Hematopoietic multipotent progenitor cell treated with erythropoietin and hydrocortisone succinate and interleukin-3 and kit ligand, for 17 days (in vitro differentiated cells): ENCODE data around the gene MMP24OS.

ENCODE experiments used
- DNase-seq: peaks from one replicate; pipeline ENCODE4 v3.0.0-alpha.2; 2015; ENCODE audit warnings: low spot score

Gene MMP24OS

GRCh38 chr20:35251613-35251940 is 26.3 kb downstream of the MMP24OS start:
- no peak for DNase-seq

DNA sequence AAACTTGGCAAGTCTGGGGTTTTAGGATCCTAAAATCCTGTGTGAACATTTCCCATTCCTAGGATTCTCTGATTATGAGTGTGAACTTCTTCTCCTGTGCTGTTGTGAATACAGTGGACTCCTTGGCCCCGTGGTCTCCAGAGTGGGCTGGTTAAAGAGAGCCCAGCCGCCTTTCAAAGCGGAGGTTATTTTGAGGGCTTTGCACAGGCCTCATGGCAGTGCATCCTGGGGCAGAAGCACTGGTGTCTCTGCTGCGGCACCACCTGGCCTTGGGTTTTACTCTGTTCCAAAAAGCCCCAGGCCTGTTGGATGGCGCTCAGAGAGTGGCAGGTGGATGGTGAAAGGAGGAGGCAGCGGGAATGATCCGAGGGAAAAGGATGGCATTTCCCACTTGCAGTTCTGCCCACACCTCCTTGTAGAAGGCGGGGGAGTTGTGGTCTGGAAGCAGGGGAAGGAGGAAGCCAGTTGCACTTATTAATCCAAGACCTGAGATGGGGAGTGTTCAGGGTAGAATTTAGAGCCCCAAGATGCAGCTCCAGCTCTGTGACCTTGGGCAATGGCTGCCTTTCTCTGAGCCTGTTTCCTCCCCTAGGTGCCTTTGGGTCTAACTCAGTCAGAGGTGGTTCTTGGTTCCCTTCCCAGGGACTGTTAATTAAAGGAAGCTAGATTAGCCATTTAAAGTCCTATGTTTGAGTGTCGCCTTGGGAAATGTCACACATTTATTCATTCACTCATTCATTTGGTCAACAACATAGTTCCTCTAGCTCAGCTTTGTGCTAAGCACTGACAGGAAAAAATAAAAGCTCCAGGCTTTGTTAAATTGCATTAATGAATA is 29.1 kb downstream of the MMP24OS start:
- no peak for DNase-seq

DNA sequence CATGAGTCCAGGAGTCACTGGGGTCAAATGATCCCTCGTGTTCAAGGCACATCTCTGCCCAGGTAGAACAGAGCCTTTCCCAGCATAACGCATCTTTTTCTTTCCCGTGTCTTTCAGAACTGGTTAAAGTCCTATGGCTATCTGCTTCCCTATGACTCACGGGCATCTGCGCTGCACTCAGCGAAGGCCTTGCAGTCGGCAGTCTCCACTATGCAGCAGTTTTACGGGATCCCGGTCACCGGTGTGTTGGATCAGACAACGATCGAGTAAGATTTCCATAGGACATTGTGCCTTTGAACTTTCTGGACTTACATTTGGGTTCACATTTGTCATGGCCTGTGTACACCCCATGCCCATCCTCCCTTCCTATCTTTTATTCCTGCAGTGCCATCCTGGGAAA is 31.2 kb downstream of the MMP24OS start:
- no peak for DNase-seq

DNA sequence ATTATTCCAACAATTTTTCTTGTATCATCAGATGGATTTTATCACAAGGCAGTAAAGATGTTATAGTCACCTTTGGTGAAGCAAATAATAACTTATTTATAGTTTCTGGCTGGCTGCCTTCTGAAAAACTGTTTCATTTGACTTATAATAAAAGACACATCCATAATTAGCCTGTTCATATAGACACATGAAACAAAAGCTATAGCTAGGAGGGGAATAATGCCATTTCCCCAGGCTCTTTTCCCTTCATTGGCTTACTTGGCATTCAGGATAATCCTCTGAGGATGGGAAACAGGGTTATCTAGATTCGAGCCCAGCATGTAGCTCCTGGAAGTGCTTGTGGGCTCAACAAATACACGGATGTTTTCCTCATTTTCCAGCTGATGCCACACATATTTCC is 33.9 kb downstream of the MMP24OS start:
- DNase-seq: no peak

GRCh38 chr20:35243317-35243716 is 34.6 kb downstream of the MMP24OS start:
- DNase-seq: no peak

DNA sequence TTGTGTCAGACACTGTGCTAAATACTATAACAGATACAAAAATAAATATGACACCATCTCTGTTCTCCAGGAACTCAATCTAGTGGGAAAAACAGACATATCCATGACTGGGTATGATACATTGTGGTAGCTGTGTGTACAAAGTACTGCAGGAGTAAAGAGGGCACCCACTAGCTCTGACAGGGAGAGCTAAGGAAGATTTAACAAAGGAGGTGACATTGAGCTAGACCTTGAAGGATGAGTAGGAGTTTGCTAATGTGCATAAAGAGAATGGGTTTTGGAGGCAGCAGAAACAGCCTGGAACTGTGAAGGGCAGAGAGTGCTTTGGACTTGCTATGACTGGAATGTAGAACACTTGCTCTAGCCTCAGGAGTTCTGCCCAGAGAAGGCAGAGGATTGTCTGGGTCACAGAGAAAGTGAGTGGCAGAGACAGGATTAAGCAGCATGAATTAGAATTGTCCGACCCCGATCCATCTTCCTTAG is 37.1 kb downstream of the MMP24OS start:
- DNase-seq: no peak

DNA sequence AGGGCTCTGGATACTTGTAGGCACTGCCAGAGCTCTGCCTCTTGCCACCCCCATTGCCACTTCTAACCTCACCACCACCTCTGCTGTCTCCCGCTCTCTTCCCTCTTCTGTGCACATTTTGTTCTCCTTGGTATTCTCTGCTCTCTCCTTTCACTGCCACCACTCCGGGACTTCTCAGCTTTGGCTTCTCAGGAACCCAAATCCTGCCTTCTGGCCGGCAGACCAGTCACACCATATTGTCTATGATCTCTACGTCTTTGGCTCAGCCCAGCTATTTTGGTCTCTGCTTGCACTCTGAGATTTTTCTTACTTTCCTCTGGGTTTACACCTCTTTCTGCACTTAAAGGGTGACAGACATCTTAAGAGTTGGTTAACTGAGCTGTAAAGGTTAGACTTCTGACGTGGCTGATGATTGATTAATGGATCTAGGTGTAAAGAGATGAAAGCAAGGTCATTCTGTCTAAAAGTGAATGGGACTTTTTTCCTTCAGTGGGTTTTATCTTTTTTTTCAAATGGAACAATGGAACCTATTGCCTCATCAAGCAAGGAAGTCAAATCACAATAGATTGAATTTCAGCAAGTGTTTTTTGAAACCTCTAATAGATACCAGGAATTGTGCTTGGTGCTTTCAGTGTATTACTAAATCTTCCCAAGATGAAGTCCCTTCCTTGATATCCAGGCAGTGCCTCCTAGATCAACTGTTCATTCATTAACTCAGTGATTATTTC is 37.7 kb downstream of the MMP24OS start:
- DNase-seq: no peak

- DNase-seq: no peak
Measured at GRCh38 chr20:35238735-35239134, 39.2 kb downstream of the MMP24OS start.

DNA sequence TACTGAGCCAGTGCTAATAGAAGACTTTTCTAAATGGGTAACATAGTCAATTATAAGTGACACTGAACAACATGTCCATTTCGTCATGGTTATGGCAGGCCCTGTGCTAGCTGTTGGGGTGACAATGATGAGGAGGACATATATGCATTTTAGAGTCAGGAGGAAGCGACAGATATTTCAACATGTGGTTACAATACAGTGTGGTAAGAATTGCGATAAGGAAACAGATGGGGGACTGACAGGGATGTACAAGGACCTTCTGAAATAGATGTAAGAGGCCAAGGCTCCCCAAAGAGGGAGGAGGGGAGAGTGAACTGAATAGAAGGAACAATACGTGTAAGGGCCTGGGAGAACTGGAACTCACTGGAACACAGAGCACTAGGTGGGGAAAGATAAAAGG is 39.8 kb downstream of the MMP24OS start:
- DNase-seq: no peak

- DNase-seq: no peak
Measured at GRCh38 chr20:35237486-35237885, 40.4 kb downstream of the MMP24OS start.

DNA sequence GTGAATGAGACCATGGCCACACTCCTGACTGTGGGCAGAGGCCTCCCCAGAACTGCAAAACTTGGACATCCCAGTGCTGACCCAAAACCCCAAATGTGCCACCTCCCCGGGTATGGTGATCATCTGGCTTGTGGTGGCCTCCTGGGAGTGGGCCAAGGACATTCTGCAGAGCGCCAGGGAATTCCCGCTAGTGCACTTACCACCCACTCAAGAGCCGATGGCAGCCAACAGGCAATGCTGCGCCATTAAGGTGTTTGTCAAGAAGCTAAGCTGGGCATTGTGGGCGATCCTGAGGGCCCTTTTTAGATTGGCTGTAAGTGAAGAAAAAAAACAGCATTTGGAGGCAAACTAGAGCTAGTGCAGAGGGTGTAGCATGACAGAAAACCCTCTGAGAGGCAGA is 42.0 kb downstream of the MMP24OS start:
- DNase-seq: no peak

DNA sequence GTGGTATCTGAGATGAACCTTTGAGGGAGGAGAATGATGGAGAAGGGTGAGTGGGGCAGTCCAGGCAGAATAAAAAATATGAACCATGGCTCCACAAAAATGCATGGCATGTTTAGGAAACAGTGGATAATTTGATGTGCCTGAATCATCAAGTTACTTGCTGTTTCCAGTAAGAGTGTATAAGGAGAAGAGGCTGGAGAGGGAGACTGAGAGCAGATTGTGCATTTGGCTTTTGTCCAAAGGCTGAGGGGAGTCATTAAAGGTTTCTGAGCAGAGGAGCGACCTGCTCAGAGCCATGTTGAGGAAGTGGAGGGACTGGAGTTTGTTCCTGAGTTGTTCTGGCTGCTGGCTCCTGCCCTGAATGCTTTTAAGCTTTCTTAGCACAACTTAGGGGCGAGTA is 45.3 kb downstream of the MMP24OS start:
- DNase-seq: no peak

DNA sequence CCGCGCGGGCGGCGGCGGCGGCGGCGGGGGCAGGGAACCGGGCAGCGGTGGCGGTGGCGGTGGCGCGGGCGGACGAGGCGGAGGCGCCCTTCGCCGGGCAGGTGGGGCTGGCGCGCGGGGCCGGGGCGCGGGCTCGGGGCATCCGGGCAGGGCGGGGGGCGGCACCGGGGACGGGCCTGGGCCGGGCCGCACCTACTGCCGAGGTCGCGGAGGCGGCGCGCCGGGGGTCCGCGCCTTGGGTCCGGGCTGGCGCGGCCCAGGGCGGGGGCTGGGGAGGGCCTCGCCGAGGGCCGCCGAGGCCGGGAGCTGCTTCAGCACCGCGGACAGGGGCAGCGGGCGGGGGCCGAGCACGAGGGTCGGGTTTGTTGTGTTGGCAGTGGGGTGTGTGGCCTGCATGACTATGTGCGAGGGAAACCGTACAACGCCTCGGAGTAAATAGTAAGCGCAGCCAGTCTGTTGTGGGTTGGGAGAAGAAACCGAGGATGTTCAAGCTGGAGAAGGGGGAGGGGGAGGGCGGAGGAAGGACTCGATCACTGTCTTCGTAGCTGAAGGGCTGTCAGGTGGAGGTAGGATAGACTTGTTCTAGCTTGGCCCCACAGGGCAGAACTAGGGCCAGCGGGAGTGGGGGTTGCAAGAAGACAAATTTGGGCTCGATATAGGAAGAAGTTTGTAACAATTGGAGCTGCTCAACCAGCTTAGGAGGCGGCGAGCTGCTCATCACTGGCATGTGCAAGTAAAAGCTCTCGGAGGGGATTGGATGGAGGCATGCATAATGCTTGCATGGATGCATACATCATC is 50.8 kb downstream of the MMP24OS start:
- no peak for DNase-seq
